Suprapubic skin (tissue), 3 donors: Measurements from ENCODE around the gene SFRP5.

Experiments used
- CTCF ChIP-seq, 2 donors: fragments of 200-600 bp in 1 of 2; fragments of 450-650 bp in 1 of 2; sonication (generic) in 1 of 2; IDR thresholded peaks; one replicate each; pipeline ENCODE4 v1.5.1; 2016 to 2019; ENCODE audit warnings: antibody characterized with exemption in 2 of 2, mild to moderate bottlenecking in 1 of 2, moderate library complexity in 1 of 2
- POLR2A ChIP-seq, 2 donors: fragments of 450-650 bp; IDR thresholded peaks; one replicate each; pipeline ENCODE4 v1.6.1; 2017; ENCODE audit warnings: antibody characterized with exemption in 2 of 2, mild to moderate bottlenecking in 2 of 2, moderate library complexity in 2 of 2

GRCh38 chr10:97766106-97766810 is 5.5 kb downstream of the SFRP5 start:
- no peak for TF ChIP-seq CTCF (IDR thresholded peaks at IDR 0.05)
- no peak for TF ChIP-seq POLR2A (IDR thresholded peaks at IDR 0.05)
